ENCODE measurements around the gene SHC1.
"Not testable (repeated sequence)": the region's sequence is repeated elsewhere in the genome, so short reads cannot be mapped to it uniquely, and the experiment has no call there.

Gene SHC1

GRCh38 chr1:154995301-154995983 is 24.9 kb upstream of the SHC1 start:
- peak; percentile 72 for DNase-seq (ENCODE audit: low spot score)

- DNase-seq (ENCODE audit: low spot score) = no peak
Observed at GRCh38 chr1:154994591-154994990, 24.0 kb upstream of the SHC1 start.

DNA sequence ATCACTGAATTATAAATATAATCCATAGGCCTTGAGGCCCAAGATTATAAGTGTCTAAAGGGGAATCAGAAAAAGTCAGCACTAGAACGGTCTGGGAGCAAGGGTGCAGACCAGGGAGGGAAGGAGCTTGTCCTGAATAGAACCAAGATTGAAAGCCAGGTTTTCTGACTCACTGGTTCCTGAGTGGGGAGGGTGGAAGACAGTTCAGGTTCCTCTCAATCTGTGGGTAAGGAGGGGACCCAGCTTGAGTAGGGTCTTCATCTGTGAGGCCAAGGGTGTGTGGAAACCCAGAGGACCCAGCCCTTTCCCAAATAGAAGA is 23.7 kb upstream of the SHC1 start:
- no peak for DNase-seq (ENCODE audit: low spot score)

DNA sequence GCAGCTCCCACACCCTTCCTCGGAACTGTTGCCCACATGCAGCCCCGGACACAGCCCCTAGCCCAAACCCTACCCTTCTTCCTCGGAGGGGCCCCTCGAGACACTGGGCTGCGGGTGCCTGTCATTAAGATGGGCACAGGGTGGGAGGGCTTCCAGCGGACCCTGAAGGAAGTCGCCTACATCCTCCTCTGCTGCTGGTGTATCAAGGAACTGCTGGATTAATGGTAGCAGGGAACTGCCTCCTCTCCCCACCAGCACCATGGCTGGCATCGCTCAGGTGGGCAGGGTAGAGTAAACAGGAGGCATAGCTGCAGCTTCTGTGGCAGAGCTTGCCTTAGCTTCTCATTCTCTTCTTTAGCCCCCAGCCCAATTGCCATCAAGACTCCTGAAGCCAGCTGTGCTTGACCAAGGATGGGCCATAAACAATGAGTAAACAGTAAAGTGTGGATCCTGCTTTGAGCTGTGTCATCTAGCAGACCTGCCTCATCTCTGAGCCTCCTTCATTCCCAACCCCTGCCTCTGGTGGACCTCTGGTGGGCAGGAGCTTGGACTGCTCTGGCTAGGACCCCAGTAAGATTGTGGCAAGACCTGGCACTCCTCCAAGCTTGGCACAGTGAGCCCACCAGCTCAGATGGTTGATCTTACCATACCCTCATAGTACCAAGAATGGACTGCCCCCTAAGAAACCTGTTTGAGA is 23.2 kb upstream of the SHC1 start, which contains the start of gene LENEP:
LENEP (plus strand) TSS at position 15 of the 697 bp plus-strand sequence; CDS start at position 37, 22 bp downstream.
- no peak for DNase-seq (ENCODE audit: low spot score)

DNA sequence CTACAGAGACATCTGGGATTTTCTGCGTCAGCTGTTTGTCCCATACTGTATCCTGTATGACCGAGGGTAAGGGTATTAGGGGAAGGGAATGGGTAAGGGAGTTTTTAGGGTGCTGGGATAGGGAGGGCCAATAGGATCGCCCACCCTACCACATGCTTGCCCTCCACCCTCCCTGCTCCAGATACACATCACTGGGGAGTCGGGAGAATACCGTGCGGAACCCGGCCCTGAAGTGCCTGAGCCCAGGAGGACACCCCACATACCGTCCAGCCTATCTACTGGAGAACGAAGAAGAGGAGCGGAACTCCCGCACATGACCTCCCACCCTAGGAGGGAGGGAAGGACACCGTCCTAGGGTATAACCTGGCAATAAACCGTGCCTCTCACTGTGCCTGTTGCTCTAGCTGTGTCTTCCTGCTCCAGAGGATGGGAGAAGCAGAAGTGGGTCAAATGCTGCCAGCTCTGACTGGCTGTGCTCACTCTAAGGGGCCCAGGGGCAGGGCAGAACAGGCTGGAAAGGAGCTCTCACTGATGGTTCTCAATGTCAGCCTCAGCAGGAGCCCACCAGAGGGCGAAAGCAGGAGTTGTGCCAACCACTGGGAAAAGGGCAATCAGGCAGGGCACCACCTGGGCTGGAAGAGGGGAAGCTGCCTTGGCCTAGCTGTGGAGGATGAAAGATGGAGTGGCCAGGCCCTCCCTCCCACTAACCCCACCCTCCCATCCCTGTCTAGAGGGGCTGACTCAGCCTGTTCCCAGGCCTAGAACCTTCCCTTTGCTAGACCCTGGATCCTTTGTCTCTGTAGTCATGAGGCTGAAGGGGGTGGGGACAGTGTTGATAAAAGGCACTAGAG is 22.4 kb upstream of the SHC1 start:
- DNase-seq (ENCODE audit: low spot score) = no peak

DNA sequence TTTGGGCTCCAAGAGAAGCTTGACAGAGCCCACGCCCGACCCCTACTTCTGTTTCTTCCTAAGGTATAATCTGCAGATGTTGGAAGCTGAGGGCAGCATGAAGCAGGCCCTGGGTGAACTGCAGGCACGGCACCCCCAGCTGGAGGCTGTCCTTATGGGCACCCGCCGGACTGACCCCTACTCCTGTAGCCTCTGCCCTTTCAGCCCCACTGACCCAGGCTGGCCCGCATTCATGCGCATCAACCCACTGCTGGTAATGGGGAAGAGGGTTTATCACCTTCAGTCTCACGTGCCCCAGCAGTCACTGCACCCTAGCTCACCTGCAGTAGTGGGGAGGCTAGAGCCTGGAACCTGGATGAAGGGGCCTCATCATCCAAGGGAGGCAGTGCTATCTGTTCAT is 19.7 kb upstream of the SHC1 start:
- DNase-seq (ENCODE audit: low spot score) = no peak

GRCh38 chr1:154989195-154989860 is 18.8 kb upstream of the SHC1 start:
- DNase-seq (ENCODE audit: low spot score) = no peak

GRCh38 chr1:154988058-154988954 is 17.8 kb upstream of the SHC1 start:
- DNase-seq (ENCODE audit: low spot score) = no peak

DNA sequence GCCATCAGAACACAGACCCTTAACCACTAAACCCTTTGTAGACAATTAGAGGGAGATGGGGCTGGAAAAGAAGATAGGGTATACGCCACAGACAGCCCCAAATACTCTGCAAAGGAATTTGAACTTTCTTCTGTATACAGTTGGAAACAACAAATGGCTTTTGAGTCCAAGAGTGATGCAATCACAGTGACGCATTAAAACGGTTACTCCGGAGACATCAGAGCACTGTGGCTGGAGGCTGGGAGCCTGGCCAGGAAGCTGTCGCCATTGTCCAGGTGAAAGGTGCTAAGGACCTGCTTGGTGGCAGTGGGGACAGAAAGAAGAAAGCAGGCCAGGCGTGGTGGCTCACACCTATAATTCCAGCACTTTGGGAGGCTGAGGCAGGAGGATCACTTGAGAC is 16.8 kb upstream of the SHC1 start:
- DNase-seq (ENCODE audit: low spot score) = no peak

GRCh38 chr1:154986736-154987135 is 16.2 kb upstream of the SHC1 start:
- not testable (repeated sequence) for DNase-seq (ENCODE audit: low spot score)

- DNase-seq (ENCODE audit: low spot score) = no peak
Observed at GRCh38 chr1:154983776-154984466, 13.4 kb upstream of the SHC1 start.

GRCh38 chr1:154982897-154983648 is 12.5 kb upstream of the SHC1 start, which contains the start of gene FLAD1:
TSS of gene FLAD1 (plus strand) at chr1:154983344. CDS start at chr1:154983695, 351 bp downstream.
- peak; percentile 98 for DNase-seq (ENCODE audit: low spot score)

DNA sequence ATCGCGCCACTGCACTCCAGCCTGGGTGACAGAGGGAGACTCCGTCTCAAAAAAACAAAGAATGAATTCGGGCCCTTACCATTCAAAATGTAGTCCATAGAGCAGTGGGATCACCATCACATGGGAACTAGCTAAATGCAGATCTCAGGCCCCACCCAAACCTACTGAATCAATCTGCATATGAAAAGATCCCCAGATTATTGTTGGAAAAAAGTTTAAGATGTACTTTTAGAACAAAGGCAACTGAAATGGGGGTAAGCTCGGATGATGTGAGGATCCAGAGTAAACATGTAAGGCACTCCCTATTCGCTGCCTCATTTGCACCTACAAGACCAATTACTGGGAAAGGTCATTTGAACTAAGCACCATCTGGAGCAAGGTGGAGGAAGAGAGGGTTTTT is 11.8 kb upstream of the SHC1 start:
- no peak for DNase-seq (ENCODE audit: low spot score)

GRCh38 chr1:154978360-154978759 is 7.8 kb upstream of the SHC1 start:
- DNase-seq (ENCODE audit: low spot score) = no peak

GRCh38 chr1:154977762-154978161 is 7.2 kb upstream of the SHC1 start:
- DNase-seq (ENCODE audit: low spot score) = not testable (repeated sequence)

DNA sequence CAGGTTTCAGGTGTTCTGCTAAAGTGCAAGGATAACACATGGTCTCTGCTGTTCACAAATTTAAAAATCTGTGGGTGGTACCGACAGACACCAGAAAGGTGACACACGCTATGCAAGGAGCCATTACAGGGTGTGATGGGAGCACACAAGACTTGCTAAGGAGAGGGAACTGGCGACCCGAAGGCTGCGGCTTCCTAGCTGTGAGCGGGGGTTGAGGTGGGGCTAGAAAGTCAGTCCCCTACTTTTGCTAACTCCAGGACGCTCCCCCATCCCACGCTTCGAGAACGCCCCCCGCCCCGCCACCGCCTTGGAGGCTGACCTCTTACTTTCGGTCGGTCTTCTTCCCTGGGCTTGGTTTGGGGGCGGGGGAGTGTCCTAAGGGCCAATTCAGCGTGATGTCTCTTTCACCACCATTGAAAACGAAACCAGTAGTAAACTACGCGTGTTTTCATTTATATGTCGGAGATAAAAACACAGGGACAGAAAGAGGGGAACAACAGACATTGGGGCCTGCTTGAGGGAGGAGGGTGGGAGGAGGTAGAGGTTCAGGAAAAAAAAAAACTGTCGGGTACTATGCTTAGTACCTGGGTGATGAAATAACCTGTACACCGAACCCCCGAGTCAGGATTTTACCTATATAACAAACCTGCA is 5.0 kb upstream of the SHC1 start:
- peak; percentile 61 for DNase-seq (ENCODE audit: low spot score)

DNA sequence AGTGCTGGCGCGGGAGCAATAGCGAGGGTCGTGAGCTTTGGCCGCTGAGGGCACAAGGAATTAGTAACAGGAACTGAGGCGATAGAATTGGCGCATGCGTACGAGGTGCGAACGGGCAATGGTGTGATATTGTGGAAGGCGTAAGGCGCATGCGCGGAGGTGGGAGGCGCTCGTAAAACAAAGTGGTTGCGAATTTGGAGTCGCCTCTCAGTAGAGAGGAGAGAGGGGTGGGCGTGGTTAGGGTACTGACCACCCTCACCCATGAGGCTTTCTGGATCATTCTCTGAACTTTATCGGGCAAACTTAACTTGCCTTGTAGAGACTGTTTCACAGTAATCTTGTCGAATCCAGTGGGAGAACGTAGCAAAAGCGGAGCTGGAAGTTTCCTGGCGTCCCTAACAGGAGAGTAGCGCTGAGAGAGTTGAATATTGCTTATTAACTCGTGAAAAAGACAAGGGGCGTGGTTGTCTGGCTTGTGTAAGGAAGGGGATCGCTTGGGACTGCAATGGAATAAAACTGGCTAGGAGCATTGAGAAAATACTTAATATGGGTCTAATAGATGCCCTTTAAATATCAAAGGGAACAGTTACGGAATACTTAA is 4.4 kb upstream of the SHC1 start:
- DNase-seq (ENCODE audit: low spot score) = peak; percentile 97

GRCh38 chr1:154974102-154974807 is 3.7 kb upstream of the SHC1 start, which contains the start of gene CKS1B:
TSS of gene CKS1B (plus strand) at chr1:154974681. CDS start at chr1:154974746, 65 bp downstream.
- peak; percentile 100 for DNase-seq (ENCODE audit: low spot score)

All from hematopoietic multipotent progenitor cell treated with erythropoietin and hydrocortisone succinate and interleukin-3 and kit ligand, for 15 days (in vitro differentiated cells).